SK-N-SH treated with all-trans-retinoic acid at 6 μM for 48 hours (cell line): ENCODE results near the gene PLB1.

Source experiments
- ATAC-seq: fragments of 200-7000 bp; cut with Tn5 transposase; 3 replicates; pipeline ENCODE4 v1.9.1; 2020; ENCODE audit warnings: mild to moderate bottlenecking, moderate library complexity
- BACH2 ChIP-seq: fragments of 250-450 bp; sonication (Bioruptor Pico); IDR thresholded peaks from 2 replicates; pipeline ENCODE4 v1.9.0; 2021; ENCODE audit warnings: mild to moderate bottlenecking, borderline replicate concordance
- CSDC2 ChIP-seq: fragments of 250-450 bp; sonication (Bioruptor Pico); IDR thresholded peaks from 2 replicates; pipeline ENCODE4 v1.5.0; 2020; ENCODE audit warnings: mild to moderate bottlenecking, moderate library complexity
- ESRRG ChIP-seq: fragments of 250-450 bp; sonication (Bioruptor Pico); IDR thresholded peaks from 2 replicates; pipeline ENCODE4 v1.6.1; 2021; ENCODE audit warnings: mild to moderate bottlenecking
- GLIS3 ChIP-seq: fragments of 250-450 bp; sonication (Bioruptor Pico); IDR thresholded peaks from 2 replicates; pipeline ENCODE4 v1.5.0; 2020; ENCODE audit warnings: mild to moderate bottlenecking, moderate library complexity
- ISL1 ChIP-seq: fragments of 250-450 bp; sonication (Bioruptor Pico); IDR thresholded peaks from 2 replicates; pipeline ENCODE4 v2.1.2; 2022; ENCODE audit warnings: mild to moderate bottlenecking, moderate library complexity
- OSR1 ChIP-seq: fragments of 250-450 bp; sonication (Bioruptor Pico); IDR thresholded peaks from 2 replicates; pipeline ENCODE4 v1.8.0; 2022; ENCODE audit warnings: moderate library complexity, mild to moderate bottlenecking, inconsistent platforms
- RARB ChIP-seq: fragments of 250-450 bp; sonication (Bioruptor Pico); IDR thresholded peaks from 2 replicates; pipeline ENCODE4 v1.8.0; 2021; ENCODE audit warnings: mild to moderate bottlenecking, moderate library complexity
- SNAI2 ChIP-seq: fragments of 250-450 bp; sonication (Bioruptor Pico); IDR thresholded peaks from 2 replicates; pipeline ENCODE4 v1.5.0; 2020; ENCODE audit warnings: mild to moderate bottlenecking, moderate library complexity
- TCF4 ChIP-seq: fragments of 250-450 bp; sonication (Bioruptor Pico); IDR thresholded peaks from 2 replicates; pipeline ENCODE4 v1.8.0; 2021; ENCODE audit warnings: mild to moderate bottlenecking, moderate library complexity, borderline replicate concordance
- TOX ChIP-seq: fragments of 250-450 bp; sonication (Bioruptor Pico); IDR thresholded peaks from 2 replicates; pipeline ENCODE4 v1.8.0; 2021; ENCODE audit warnings: mild to moderate bottlenecking, moderate library complexity, borderline replicate concordance
- ZC3H10 ChIP-seq: fragments of 250-450 bp; sonication (Bioruptor Pico); IDR thresholded peaks from 2 replicates; pipeline ENCODE4 v1.5.1; 2021; ENCODE audit warnings: mild to moderate bottlenecking, moderate library complexity
- ZFP3 ChIP-seq: fragments of 250-450 bp; sonication (Bioruptor Pico); IDR thresholded peaks from 2 replicates; pipeline ENCODE4 v1.5.0; 2020; ENCODE audit warnings: mild to moderate bottlenecking, moderate library complexity
- ZNF565 ChIP-seq: fragments of 450-650 bp; formaldehyde crosslinking; conservative IDR thresholded peaks from 2 replicates; pipeline ENCODE4 v1.5.0; 2020; ENCODE audit warnings: low read depth, mild to moderate bottlenecking, moderate library complexity
- ZNF70 ChIP-seq: fragments of 450-650 bp; formaldehyde crosslinking; IDR thresholded peaks from 2 replicates; pipeline ENCODE4 v1.5.0; 2020; ENCODE audit warnings: mild to moderate bottlenecking, moderate library complexity
- ZNF8 ChIP-seq: fragments of 450-650 bp; formaldehyde crosslinking; IDR thresholded peaks from 2 replicates; pipeline ENCODE4 v1.5.0; 2020; ENCODE audit warnings: mild to moderate bottlenecking, moderate library complexity
- TF ChIP-seq, protein P1 (sequence below): fragments of 250-450 bp; sonication (Bioruptor Pico); IDR thresholded peaks from 2 replicates; pipeline ENCODE4 v1.5.1; 2021; ENCODE audit warnings: mild to moderate bottlenecking, moderate library complexity
- TF ChIP-seq, protein P2 (sequence below): fragments of 250-450 bp; sonication (Bioruptor Pico); IDR thresholded peaks from 2 replicates; pipeline ENCODE4 v1.8.0; 2020; ENCODE audit warnings: mild to moderate bottlenecking, moderate library complexity, borderline replicate concordance
- TF ChIP-seq, protein P3 (sequence below): fragments of 250-450 bp; sonication (Bioruptor Pico); IDR thresholded peaks from 2 replicates; pipeline ENCODE4 v1.5.0; 2020; ENCODE audit warnings: mild to moderate bottlenecking, moderate library complexity
- TF ChIP-seq, protein P4 (sequence below): fragments of 250-450 bp; sonication (Bioruptor Pico); IDR thresholded peaks from 2 replicates; pipeline ENCODE4 v1.8.0; 2021; ENCODE audit warnings: low read depth, mild to moderate bottlenecking, moderate library complexity, borderline replicate concordance

The PLB1 gene

DNA sequence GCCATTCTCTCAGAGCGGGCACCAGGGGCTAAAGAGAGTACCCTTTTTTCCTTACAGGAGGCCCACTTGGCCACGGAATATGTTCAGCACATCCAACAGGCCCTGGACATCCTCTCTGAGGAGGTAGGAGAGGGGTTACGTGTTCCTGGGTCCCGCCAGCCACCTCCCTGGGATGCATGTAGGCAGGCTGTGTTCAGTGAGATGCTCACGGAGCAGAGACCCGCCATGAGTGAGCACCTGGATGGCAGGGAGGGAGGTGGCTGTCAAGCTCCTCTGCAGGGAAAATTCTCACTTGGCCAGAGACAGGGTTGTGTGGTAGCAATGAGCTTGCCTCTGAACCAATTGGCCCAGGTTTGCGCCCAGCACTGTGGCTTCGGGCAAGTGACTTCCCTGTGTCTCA is 132.6 kb downstream of the PLB1 start:
- TF ChIP-seq GLIS3 (CRISPR knock-in tag) (no peak), OSR1 (CRISPR knock-in tag) (no peak), ZFP3 (CRISPR knock-in tag) (no peak), ISL1 (no peak), CSDC2 (CRISPR knock-in tag) (no peak), ZNF70 (CRISPR knock-in tag) (no peak), ZC3H10 (no peak), TCF4 (CRISPR knock-in tag) (no peak), ZNF565 (CRISPR knock-in tag) (no peak), TOX (CRISPR knock-in tag) (no peak), ZNF8 (no peak), BACH2 (CRISPR knock-in tag) (no peak), ESRRG (CRISPR knock-in tag) (no peak)
- TF ChIP-seq, protein P1, sequence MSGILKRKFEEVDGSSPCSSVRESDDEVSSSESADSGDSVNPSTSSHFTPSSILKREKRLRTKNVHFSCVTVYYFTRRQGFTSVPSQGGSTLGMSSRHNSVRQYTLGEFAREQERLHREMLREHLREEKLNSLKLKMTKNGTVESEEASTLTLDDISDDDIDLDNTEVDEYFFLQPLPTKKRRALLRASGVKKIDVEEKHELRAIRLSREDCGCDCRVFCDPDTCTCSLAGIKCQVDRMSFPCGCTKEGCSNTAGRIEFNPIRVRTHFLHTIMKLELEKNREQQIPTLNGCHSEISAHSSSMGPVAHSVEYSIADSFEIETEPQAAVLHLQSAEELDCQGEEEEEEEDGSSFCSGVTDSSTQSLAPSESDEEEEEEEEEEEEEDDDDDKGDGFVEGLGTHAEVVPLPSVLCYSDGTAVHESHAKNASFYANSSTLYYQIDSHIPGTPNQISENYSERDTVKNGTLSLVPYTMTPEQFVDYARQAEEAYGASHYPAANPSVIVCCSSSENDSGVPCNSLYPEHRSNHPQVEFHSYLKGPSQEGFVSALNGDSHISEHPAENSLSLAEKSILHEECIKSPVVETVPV, result no peak
- TF ChIP-seq, protein P2, sequence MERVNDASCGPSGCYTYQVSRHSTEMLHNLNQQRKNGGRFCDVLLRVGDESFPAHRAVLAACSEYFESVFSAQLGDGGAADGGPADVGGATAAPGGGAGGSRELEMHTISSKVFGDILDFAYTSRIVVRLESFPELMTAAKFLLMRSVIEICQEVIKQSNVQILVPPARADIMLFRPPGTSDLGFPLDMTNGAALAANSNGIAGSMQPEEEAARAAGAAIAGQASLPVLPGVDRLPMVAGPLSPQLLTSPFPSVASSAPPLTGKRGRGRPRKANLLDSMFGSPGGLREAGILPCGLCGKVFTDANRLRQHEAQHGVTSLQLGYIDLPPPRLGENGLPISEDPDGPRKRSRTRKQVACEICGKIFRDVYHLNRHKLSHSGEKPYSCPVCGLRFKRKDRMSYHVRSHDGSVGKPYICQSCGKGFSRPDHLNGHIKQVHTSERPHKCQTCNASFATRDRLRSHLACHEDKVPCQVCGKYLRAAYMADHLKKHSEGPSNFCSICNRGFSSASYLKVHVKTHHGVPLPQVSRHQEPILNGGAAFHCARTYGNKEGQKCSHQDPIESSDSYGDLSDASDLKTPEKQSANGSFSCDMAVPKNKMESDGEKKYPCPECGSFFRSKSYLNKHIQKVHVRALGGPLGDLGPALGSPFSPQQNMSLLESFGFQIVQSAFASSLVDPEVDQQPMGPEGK (CRISPR knock-in tag), result no peak
- TF ChIP-seq, protein P3, sequence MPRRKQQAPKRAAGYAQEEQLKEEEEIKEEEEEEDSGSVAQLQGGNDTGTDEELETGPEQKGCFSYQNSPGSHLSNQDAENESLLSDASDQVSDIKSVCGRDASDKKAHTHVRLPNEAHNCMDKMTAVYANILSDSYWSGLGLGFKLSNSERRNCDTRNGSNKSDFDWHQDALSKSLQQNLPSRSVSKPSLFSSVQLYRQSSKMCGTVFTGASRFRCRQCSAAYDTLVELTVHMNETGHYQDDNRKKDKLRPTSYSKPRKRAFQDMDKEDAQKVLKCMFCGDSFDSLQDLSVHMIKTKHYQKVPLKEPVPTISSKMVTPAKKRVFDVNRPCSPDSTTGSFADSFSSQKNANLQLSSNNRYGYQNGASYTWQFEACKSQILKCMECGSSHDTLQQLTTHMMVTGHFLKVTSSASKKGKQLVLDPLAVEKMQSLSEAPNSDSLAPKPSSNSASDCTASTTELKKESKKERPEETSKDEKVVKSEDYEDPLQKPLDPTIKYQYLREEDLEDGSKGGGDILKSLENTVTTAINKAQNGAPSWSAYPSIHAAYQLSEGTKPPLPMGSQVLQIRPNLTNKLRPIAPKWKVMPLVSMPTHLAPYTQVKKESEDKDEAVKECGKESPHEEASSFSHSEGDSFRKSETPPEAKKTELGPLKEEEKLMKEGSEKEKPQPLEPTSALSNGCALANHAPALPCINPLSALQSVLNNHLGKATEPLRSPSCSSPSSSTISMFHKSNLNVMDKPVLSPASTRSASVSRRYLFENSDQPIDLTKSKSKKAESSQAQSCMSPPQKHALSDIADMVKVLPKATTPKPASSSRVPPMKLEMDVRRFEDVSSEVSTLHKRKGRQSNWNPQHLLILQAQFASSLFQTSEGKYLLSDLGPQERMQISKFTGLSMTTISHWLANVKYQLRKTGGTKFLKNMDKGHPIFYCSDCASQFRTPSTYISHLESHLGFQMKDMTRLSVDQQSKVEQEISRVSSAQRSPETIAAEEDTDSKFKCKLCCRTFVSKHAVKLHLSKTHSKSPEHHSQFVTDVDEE (CRISPR knock-in tag), result no peak
- TF ChIP-seq, protein P4, sequence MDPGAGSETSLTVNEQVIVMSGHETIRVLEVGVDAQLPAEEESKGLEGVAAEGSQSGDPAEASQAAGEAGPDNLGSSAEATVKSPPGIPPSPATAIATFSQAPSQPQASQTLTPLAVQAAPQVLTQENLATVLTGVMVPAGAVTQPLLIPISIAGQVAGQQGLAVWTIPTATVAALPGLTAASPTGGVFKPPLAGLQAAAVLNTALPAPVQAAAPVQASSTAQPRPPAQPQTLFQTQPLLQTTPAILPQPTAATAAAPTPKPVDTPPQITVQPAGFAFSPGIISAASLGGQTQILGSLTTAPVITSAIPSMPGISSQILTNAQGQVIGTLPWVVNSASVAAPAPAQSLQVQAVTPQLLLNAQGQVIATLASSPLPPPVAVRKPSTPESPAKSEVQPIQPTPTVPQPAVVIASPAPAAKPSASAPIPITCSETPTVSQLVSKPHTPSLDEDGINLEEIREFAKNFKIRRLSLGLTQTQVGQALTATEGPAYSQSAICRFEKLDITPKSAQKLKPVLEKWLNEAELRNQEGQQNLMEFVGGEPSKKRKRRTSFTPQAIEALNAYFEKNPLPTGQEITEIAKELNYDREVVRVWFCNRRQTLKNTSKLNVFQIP (CRISPR knock-in tag), result no peak
- no peak for ATAC-seq

DNA sequence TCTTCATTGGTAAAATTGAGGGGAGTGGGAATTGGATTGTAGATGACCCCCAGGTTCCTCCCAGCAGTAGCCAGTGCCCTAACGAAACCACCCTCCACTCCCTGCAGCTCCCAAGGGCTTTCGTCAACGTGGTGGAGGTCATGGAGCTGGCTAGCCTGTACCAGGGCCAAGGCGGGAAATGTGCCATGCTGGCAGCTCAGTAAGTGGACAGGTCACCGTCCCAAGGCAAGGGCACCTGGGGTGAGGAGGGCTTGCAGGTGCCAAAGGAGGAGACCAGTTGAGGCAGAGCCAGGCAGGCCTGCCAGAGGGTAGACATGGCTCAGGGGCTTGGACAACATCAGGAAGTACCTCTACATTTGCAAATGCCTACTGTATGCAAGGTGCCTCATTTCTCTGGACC is 133.1 kb downstream of the PLB1 start:
- TF ChIP-seq, protein P1, result no peak
- TF ChIP-seq ZNF70 (CRISPR knock-in tag) (no peak), CSDC2 (CRISPR knock-in tag) (no peak), TOX (CRISPR knock-in tag) (no peak), GLIS3 (CRISPR knock-in tag) (no peak), ISL1 (no peak), SNAI2 (CRISPR knock-in tag) (no peak)
- TF ChIP-seq, protein P4 (CRISPR knock-in tag), result no peak

DNA sequence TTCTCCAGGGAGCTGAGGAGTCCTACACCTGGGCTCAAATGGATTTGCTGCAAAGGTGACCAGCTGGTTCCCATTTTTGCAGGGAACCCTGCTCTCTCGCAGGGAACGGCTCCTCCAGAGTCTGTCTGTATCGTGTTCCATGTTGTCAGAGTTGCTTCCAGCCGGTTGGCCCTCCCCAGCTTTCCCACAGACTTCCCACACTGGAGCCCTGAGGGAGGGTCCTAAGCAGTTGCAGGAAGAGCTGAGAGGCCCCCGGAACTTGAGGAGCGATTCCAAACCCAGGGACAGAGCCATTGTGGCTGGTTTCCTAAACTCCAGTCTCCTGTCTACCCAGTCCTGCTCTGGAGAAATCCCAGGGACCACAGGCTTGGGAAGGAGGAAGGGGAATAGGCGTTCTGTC is 134.1 kb downstream of the PLB1 start:
- TF ChIP-seq, protein P2 (CRISPR knock-in tag), result no peak
- TF ChIP-seq ZC3H10 (no peak), RARB (CRISPR knock-in tag) (no peak), ESRRG (CRISPR knock-in tag) (no peak), ZNF70 (CRISPR knock-in tag) (no peak), TCF4 (CRISPR knock-in tag) (no peak)
- ATAC-seq, result no peak

More for the DNA sequence above, 133.1 kb downstream of the PLB1 start:
- ATAC-seq, result no peak
